DOHH2 (cell line): Measurements from ENCODE around the gene PIP5K1C.

Source experiments
- CTCF ChIP-seq: fragments of 200-600 bp; sonication (generic); IDR thresholded peaks from one replicate; pipeline ENCODE4 v1.5.1; 2014; ENCODE audit warnings: antibody characterized with exemption, mild to moderate bottlenecking, low read depth, low read length; ENCODE audit not compliant: poor library complexity, severe bottlenecking
- EZH2phosphoT487 ChIP-seq: fragments of 200-600 bp; sonication (generic); IDR thresholded peaks from 2 replicates; pipeline ENCODE4 v1.6.1; 2017; ENCODE audit warnings: borderline replicate concordance, mild to moderate bottlenecking, antibody characterized with exemption, low read length, moderate library complexity, mixed read lengths

- TF ChIP-seq CTCF (no peak), EZH2phosphoT487 (no peak)
These were observed 79.3 kb downstream of the PIP5K1C start for GRCh38 chr19:3620817-3621547.
